Thyroid gland (tissue), 4 donors: ENCODE data around the gene SLC31A2.

Experiments
- CTCF ChIP-seq, 6 experiments: fragments of 200-600 bp in 3 of 6; fragments of 450-650 bp in 3 of 6; sonication (generic) in 3 of 6; IDR thresholded peaks; one replicate each; pipeline ENCODE4 v1.5.1; 2016 to 2019; ENCODE audit warnings: antibody characterized with exemption in 6 of 6, mild to moderate bottlenecking in 2 of 6, inconsistent platforms in 1 of 6, moderate library complexity in 1 of 6
- POLR2A ChIP-seq, 2 donors: fragments of 450-650 bp; IDR thresholded peaks; one replicate each; pipeline ENCODE4 v1.6.1; 2017; ENCODE audit warnings: antibody characterized with exemption in 2 of 2, mild to moderate bottlenecking in 2 of 2, moderate library complexity in 1 of 2

- TF ChIP-seq CTCF (IDR thresholded peaks at IDR 0.05): no peak
- TF ChIP-seq POLR2A (IDR thresholded peaks at IDR 0.05): no peak
Observed at GRCh38 chr9:113129466-113129865, 21.3 kb upstream of the SLC31A2 start.
